GM18861 (cell line): ENCODE data around the gene ZMYND8.
"Not testable (repeated sequence)": the region's sequence is repeated elsewhere in the genome, so short reads cannot be mapped to it uniquely, and the experiment has no call there.

ENCODE experiments used
- ATAC-seq: cut with Tn5 transposase; IDR thresholded peaks from one replicate; pipeline ENCODE4 v1.9.1; 2021; ENCODE audit not compliant: unreplicated experiment

ZMYND8 gene

GRCh38 chr20:47356526-47357295 is at the start of gene ZMYND8:
Gene ZMYND8 (minus strand): TSS chr20:47356699. CDS start chr20:47356670, 29 bp downstream.
- ATAC-seq: peak; percentile 37

- no peak for ATAC-seq
These were observed 49.4 kb upstream of the ZMYND8 start for GRCh38 chr20:47405775-47406325.

- no peak for ATAC-seq
These were observed 44.2 kb upstream of the ZMYND8 start for GRCh38 chr20:47400685-47401084.

- no peak for ATAC-seq
These were observed 41.3 kb upstream of the ZMYND8 start for GRCh38 chr20:47397652-47398301.

GRCh38 chr20:47396762-47397476 is 40.4 kb upstream of the ZMYND8 start:
- ATAC-seq: no peak

- ATAC-seq: not testable (repeated sequence)
These were observed 37.5 kb upstream of the ZMYND8 start for GRCh38 chr20:47393796-47394514.

- ATAC-seq: no peak
These were observed 36.2 kb upstream of the ZMYND8 start for GRCh38 chr20:47392721-47393073.

GRCh38 chr20:47392015-47392720 is 35.7 kb upstream of the ZMYND8 start:
- ATAC-seq: peak; percentile 52

- ATAC-seq: no peak
These were observed 34.9 kb upstream of the ZMYND8 start for GRCh38 chr20:47391276-47392010.

GRCh38 chr20:47389867-47390347 is 33.4 kb upstream of the ZMYND8 start:
- peak; percentile 50 for ATAC-seq

- ATAC-seq: not testable (repeated sequence)
These were observed 29.5 kb upstream of the ZMYND8 start for GRCh38 chr20:47385968-47386367.

- no peak for ATAC-seq
These were observed 26.4 kb upstream of the ZMYND8 start for GRCh38 chr20:47382746-47383415.

- ATAC-seq: no peak
These were observed 24.0 kb upstream of the ZMYND8 start for GRCh38 chr20:47380481-47380880.

GRCh38 chr20:47379433-47380150 is 23.1 kb upstream of the ZMYND8 start:
- no peak for ATAC-seq

GRCh38 chr20:47377122-47377722 is 20.7 kb upstream of the ZMYND8 start:
- ATAC-seq: no peak

- ATAC-seq: not testable (repeated sequence)
These were observed 19.7 kb upstream of the ZMYND8 start for GRCh38 chr20:47376096-47376643.

GRCh38 chr20:47374121-47374520 is 17.6 kb upstream of the ZMYND8 start:
- ATAC-seq: not testable (repeated sequence)
